Measurements from ENCODE around the gene IL31RA. TPM values are rescaled to one million over a fixed set of nuclear protein-coding genes. Genes with fewer than 3 reads are reported as not detected.

IL31RA gene
- total and polyA plus RNA-seq, 2 donors: 2.9 to 3.3 TPM

- Histone ChIP-seq H3K36me3 (ENCODE audit: control insufficient read depth in 2 of 2, insufficient read depth in 2 of 2, low read length in 1 of 2) (no peaks in the 10 kb centered on the region), H3K4me1 (ENCODE audit: control insufficient read depth in 2 of 2, insufficient read depth in 2 of 2, low read length in 2 of 2) (no peaks in the 10 kb centered on the region), H3K27ac (ENCODE audit: low read depth in 1 of 2, low read length in 1 of 2) (no peak overlapping the region), H3K4me3 (ENCODE audit: low read length in 2 of 2) (no peak overlapping the region), H3K9me3 (ENCODE audit: control insufficient read depth in 2 of 2, insufficient read depth in 1 of 2, low read length in 1 of 2) (no peaks in the 10 kb centered on the region), H3K27me3 (ENCODE audit: control insufficient read depth in 2 of 2, insufficient read depth in 1 of 2, low read length in 1 of 2) (no peaks in the 10 kb centered on the region)
- no peak for DNase-seq (ENCODE audit: low read depth in 6 of 9, low spot score in 9 of 9)
- WGBS: 97% methylated on average over 3 of the region's 3 CpGs
Observed at GRCh38 chr5:55895346-55895745, 44.2 kb downstream of the IL31RA start.

- Histone ChIP-seq H3K4me1 (ENCODE audit: control insufficient read depth in 2 of 2, insufficient read depth in 2 of 2, low read length in 2 of 2) (no peaks in the 10 kb centered on the region), H3K36me3 (ENCODE audit: control insufficient read depth in 2 of 2, insufficient read depth in 2 of 2, low read length in 1 of 2) (no peaks in the 10 kb centered on the region), H3K9me3 (ENCODE audit: control insufficient read depth in 2 of 2, insufficient read depth in 1 of 2, low read length in 1 of 2) (no peaks in the 10 kb centered on the region), H3K27ac (ENCODE audit: low read depth in 1 of 2, low read length in 1 of 2) (no peak overlapping the region), H3K27me3 (ENCODE audit: control insufficient read depth in 2 of 2, insufficient read depth in 1 of 2, low read length in 1 of 2) (no peaks in the 10 kb centered on the region), H3K4me3 (ENCODE audit: low read length in 2 of 2) (no peak overlapping the region)
- 100% methylated on average over 2 of the region's 2 CpGs for WGBS
- DNase-seq (ENCODE audit: low read depth in 6 of 9, low spot score in 9 of 9): no peak
Observed at GRCh38 chr5:55896238-55896637, 45.1 kb downstream of the IL31RA start.

- WGBS: 96% methylated on average over 2 of the region's 2 CpGs
- Histone ChIP-seq H3K4me1 (ENCODE audit: control insufficient read depth in 2 of 2, insufficient read depth in 2 of 2, low read length in 2 of 2) (no peaks in the 10 kb centered on the region), H3K27ac (ENCODE audit: low read depth in 1 of 2, low read length in 1 of 2) (no peak overlapping the region), H3K9me3 (ENCODE audit: control insufficient read depth in 2 of 2, insufficient read depth in 1 of 2, low read length in 1 of 2) (no peaks in the 10 kb centered on the region), H3K27me3 (ENCODE audit: control insufficient read depth in 2 of 2, insufficient read depth in 1 of 2, low read length in 1 of 2) (no peaks in the 10 kb centered on the region), H3K4me3 (ENCODE audit: low read length in 2 of 2) (no peak overlapping the region), H3K36me3 (ENCODE audit: control insufficient read depth in 2 of 2, insufficient read depth in 2 of 2, low read length in 1 of 2) (no peaks in the 10 kb centered on the region)
- no peak for DNase-seq (ENCODE audit: low read depth in 6 of 9, low spot score in 9 of 9)
Observed at GRCh38 chr5:55896663-55897062, 45.5 kb downstream of the IL31RA start.

- no peaks in the 10 kb centered on the region for H3K27me3 ChIP-seq (ENCODE audit: control insufficient read depth in 2 of 2, insufficient read depth in 1 of 2, low read length in 1 of 2)
- H3K9me3 ChIP-seq (ENCODE audit: control insufficient read depth in 2 of 2, insufficient read depth in 1 of 2, low read length in 1 of 2): no peaks in the 10 kb centered on the region
- H3K27ac ChIP-seq (ENCODE audit: low read depth in 1 of 2, low read length in 1 of 2): no peak overlapping the region
- DNase-seq (ENCODE audit: low read depth in 6 of 9, low spot score in 9 of 9): no peak
- no peaks in the 10 kb centered on the region for H3K4me1 ChIP-seq (ENCODE audit: control insufficient read depth in 2 of 2, insufficient read depth in 2 of 2, low read length in 2 of 2)
- H3K36me3 ChIP-seq (ENCODE audit: control insufficient read depth in 2 of 2, insufficient read depth in 2 of 2, low read length in 1 of 2): no peaks in the 10 kb centered on the region
- H3K4me3 ChIP-seq (ENCODE audit: low read length in 2 of 2): no peak overlapping the region
- 89% methylated on average over 8 of the region's 8 CpGs for WGBS
Observed at GRCh38 chr5:55897206-55897894, 46.2 kb downstream of the IL31RA start.

- no peaks in the 10 kb centered on the region for H3K9me3 ChIP-seq (ENCODE audit: control insufficient read depth in 2 of 2, insufficient read depth in 1 of 2, low read length in 1 of 2)
- no peak overlapping the region for H3K27ac ChIP-seq (ENCODE audit: low read depth in 1 of 2, low read length in 1 of 2)
- peaks cover 0 to 2% of the 10 kb centered on the region in 2 donors for H3K4me1 ChIP-seq (ENCODE audit: control insufficient read depth in 2 of 2, insufficient read depth in 2 of 2, low read length in 2 of 2)
- DNase-seq (ENCODE audit: low read depth in 6 of 9, low spot score in 9 of 9): no peak
- no peak overlapping the region for H3K4me3 ChIP-seq (ENCODE audit: low read length in 2 of 2)
- WGBS: 93% methylated on average over 14 of the region's 14 CpGs
- H3K36me3 ChIP-seq (ENCODE audit: control insufficient read depth in 2 of 2, insufficient read depth in 2 of 2, low read length in 1 of 2): no peaks in the 10 kb centered on the region
- no peaks in the 10 kb centered on the region for H3K27me3 ChIP-seq (ENCODE audit: control insufficient read depth in 2 of 2, insufficient read depth in 1 of 2, low read length in 1 of 2)
Observed at GRCh38 chr5:55897905-55898304, 46.7 kb downstream of the IL31RA start.

GRCh38 chr5:55899344-55899743 is 48.2 kb downstream of the IL31RA start:
- H3K4me1 ChIP-seq (ENCODE audit: control insufficient read depth in 2 of 2, insufficient read depth in 2 of 2, low read length in 2 of 2): peaks cover 2 to 11% of the 10 kb centered on the region in 2 donors
- no peaks in the 10 kb centered on the region for H3K9me3 ChIP-seq (ENCODE audit: control insufficient read depth in 2 of 2, insufficient read depth in 1 of 2, low read length in 1 of 2)
- no peaks in the 10 kb centered on the region for H3K27me3 ChIP-seq (ENCODE audit: control insufficient read depth in 2 of 2, insufficient read depth in 1 of 2, low read length in 1 of 2)
- no peak overlapping the region for H3K27ac ChIP-seq (ENCODE audit: low read depth in 1 of 2, low read length in 1 of 2)
- DNase-seq (ENCODE audit: low read depth in 6 of 9, low spot score in 9 of 9): no peak
- H3K4me3 ChIP-seq (ENCODE audit: low read length in 2 of 2): no peak overlapping the region
- WGBS: 97% methylated on average over 6 of the region's 6 CpGs
- no peaks in the 10 kb centered on the region for H3K36me3 ChIP-seq (ENCODE audit: control insufficient read depth in 2 of 2, insufficient read depth in 2 of 2, low read length in 1 of 2)

GRCh38 chr5:55900068-55900467 is 48.9 kb downstream of the IL31RA start:
- H3K9me3 ChIP-seq (ENCODE audit: control insufficient read depth in 2 of 2, insufficient read depth in 1 of 2, low read length in 1 of 2): no peaks in the 10 kb centered on the region
- no peak overlapping the region for H3K27ac ChIP-seq (ENCODE audit: low read depth in 1 of 2, low read length in 1 of 2)
- no peaks in the 10 kb centered on the region for H3K36me3 ChIP-seq (ENCODE audit: control insufficient read depth in 2 of 2, insufficient read depth in 2 of 2, low read length in 1 of 2)
- H3K27me3 ChIP-seq (ENCODE audit: control insufficient read depth in 2 of 2, insufficient read depth in 1 of 2, low read length in 1 of 2): no peaks in the 10 kb centered on the region
- WGBS: 98% methylated on average over 1 of the region's 1 CpG
- DNase-seq (ENCODE audit: low read depth in 6 of 9, low spot score in 9 of 9): no peak
- peaks cover 2 to 11% of the 10 kb centered on the region in 2 donors for H3K4me1 ChIP-seq (ENCODE audit: control insufficient read depth in 2 of 2, insufficient read depth in 2 of 2, low read length in 2 of 2)
- no peak overlapping the region for H3K4me3 ChIP-seq (ENCODE audit: low read length in 2 of 2)

GRCh38 chr5:55900776-55901175 is 49.6 kb downstream of the IL31RA start:
- no peak for DNase-seq (ENCODE audit: low read depth in 6 of 9, low spot score in 9 of 9)
- H3K9me3 ChIP-seq (ENCODE audit: control insufficient read depth in 2 of 2, insufficient read depth in 1 of 2, low read length in 1 of 2): no peaks in the 10 kb centered on the region
- peaks cover 2 to 12% of the 10 kb centered on the region in 2 donors for H3K4me1 ChIP-seq (ENCODE audit: control insufficient read depth in 2 of 2, insufficient read depth in 2 of 2, low read length in 2 of 2)
- H3K36me3 ChIP-seq (ENCODE audit: control insufficient read depth in 2 of 2, insufficient read depth in 2 of 2, low read length in 1 of 2): no peaks in the 10 kb centered on the region
- H3K4me3 ChIP-seq (ENCODE audit: low read length in 2 of 2): no peak overlapping the region
- no peak overlapping the region for H3K27ac ChIP-seq (ENCODE audit: low read depth in 1 of 2, low read length in 1 of 2)
- no peaks in the 10 kb centered on the region for H3K27me3 ChIP-seq (ENCODE audit: control insufficient read depth in 2 of 2, insufficient read depth in 1 of 2, low read length in 1 of 2)

- H3K4me1 ChIP-seq (ENCODE audit: control insufficient read depth in 2 of 2, insufficient read depth in 2 of 2, low read length in 2 of 2): peaks cover 2 to 20% of the 10 kb centered on the region in 2 donors
- WGBS: 96% methylated on average over 5 of the region's 5 CpGs
- H3K27me3 ChIP-seq (ENCODE audit: control insufficient read depth in 2 of 2, insufficient read depth in 1 of 2, low read length in 1 of 2): no peaks in the 10 kb centered on the region
- no peak overlapping the region for H3K4me3 ChIP-seq (ENCODE audit: low read length in 2 of 2)
- H3K9me3 ChIP-seq (ENCODE audit: control insufficient read depth in 2 of 2, insufficient read depth in 1 of 2, low read length in 1 of 2): no peaks in the 10 kb centered on the region
- H3K27ac ChIP-seq (ENCODE audit: low read depth in 1 of 2, low read length in 1 of 2): no peak overlapping the region
- H3K36me3 ChIP-seq (ENCODE audit: control insufficient read depth in 2 of 2, insufficient read depth in 2 of 2, low read length in 1 of 2): no peaks in the 10 kb centered on the region
- DNase-seq (ENCODE audit: low read depth in 6 of 9, low spot score in 9 of 9): no peak
Observed at GRCh38 chr5:55902696-55903095, 51.5 kb downstream of the IL31RA start.

All from thymus (tissue), 11 donors.